Measurements from ENCODE around the gene ZNF678. TPM values are rescaled to one million over a fixed set of nuclear protein-coding genes. Genes with fewer than 3 reads are reported as not detected.
"Not testable (repeated sequence)": the region's sequence is repeated elsewhere in the genome, so short reads cannot be mapped to it uniquely, and the experiment has no call there.

Gene ZNF678
- total RNA-seq, 2 experiments from 2014 or later = 2.8 to 2.9 TPM

DNA sequence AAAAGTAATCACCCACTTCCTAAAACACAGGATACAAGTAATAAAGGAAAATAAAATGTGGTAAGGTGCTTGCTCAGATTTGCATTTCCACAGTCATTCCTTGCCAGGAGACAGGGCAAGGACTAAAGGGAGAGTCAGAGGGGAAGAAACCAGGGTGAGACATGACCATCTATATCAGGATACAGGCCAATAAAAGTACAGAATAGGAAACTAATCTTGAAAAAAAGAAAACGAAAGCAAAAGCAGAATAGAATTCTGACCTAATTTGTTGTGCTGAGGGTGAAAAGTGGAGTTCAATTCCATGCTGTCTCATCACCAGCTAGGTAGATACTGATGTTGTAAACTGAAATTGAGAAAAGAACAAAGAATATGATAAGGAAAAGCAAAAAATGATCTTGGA is 144.5 kb downstream of the ZNF678 start:
- H3K4me3 Mint-ChIP-seq = no peak overlapping the region
- DNase-seq (peak in 1 of 14 experiments; percentile 42), ATAC-seq (ENCODE audit: poor library complexity) (no peak)
- Histone ChIP-seq H3K27ac (ENCODE audit: low read depth in 1 of 2, low read length in 2 of 2) (no peak overlapping the region), H3K4me3 (ENCODE audit: low read length) (no peak overlapping the region), H3K9me3 (ENCODE audit: control insufficient read depth in 1 of 2, insufficient read depth in 1 of 2, low read length in 2 of 2) (peaks cover 0 to 8% of the 10 kb centered on the region in 2 experiments), H3K36me3 (ENCODE audit: insufficient read depth, low read length) (no peaks in the 10 kb centered on the region), H3K27me3 (ENCODE audit: control insufficient read depth in 1 of 2, insufficient read depth in 2 of 2, low read length in 2 of 2) (no peaks in the 10 kb centered on the region), H3K4me1 (ENCODE audit: insufficient read depth, low read length) (no peaks in the 10 kb centered on the region)
- ChIA-PET POLR2A (interaction anchor here (0.8 kb wide), 1 partner anchor 119 kb away, joined by 4 read pairs; no protein-coding TSS in a partner anchor), CTCF (no interaction called here)
- H3K9me3 Mint-ChIP-seq = peaks cover 9% of the 10 kb centered on the region
- no peaks in the 10 kb centered on the region for H3K27me3 Mint-ChIP-seq
- H3K4me1 Mint-ChIP-seq (ENCODE audit: low read depth) = peaks cover 8% of the 10 kb centered on the region
- peaks cover 18% of the 10 kb centered on the region for H3K36me3 Mint-ChIP-seq (ENCODE audit: low read depth)
- no peak overlapping the region for H3K27ac Mint-ChIP-seq
- intact Hi-C loops (cut with DNase I, micrococcal nuclease) = no loop called here
- TF ChIP-seq, protein P1, sequence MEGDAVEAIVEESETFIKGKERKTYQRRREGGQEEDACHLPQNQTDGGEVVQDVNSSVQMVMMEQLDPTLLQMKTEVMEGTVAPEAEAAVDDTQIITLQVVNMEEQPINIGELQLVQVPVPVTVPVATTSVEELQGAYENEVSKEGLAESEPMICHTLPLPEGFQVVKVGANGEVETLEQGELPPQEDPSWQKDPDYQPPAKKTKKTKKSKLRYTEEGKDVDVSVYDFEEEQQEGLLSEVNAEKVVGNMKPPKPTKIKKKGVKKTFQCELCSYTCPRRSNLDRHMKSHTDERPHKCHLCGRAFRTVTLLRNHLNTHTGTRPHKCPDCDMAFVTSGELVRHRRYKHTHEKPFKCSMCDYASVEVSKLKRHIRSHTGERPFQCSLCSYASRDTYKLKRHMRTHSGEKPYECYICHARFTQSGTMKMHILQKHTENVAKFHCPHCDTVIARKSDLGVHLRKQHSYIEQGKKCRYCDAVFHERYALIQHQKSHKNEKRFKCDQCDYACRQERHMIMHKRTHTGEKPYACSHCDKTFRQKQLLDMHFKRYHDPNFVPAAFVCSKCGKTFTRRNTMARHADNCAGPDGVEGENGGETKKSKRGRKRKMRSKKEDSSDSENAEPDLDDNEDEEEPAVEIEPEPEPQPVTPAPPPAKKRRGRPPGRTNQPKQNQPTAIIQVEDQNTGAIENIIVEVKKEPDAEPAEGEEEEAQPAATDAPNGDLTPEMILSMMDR (IDR thresholded peaks at IDR 0.05) = no peak

DNA sequence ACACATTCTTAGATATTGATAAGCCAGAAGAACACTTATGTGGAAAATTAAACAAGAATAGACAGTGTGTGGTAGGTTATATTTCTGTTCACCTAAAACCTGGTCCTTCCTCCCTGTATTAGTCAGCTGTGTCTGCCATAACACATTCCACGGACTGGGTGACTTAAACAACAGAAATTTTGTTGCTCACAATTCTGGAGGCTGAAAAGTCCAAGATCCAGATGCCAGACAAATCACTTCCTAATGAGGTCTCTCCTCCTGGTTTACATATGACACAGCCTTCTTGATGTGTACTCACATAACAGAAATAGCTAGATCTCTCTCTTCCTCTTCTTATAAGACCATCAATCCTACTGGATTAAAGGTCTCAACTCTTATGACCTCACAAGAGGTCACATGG is 146.1 kb downstream of the ZNF678 start:
- Mint-ChIP-seq H3K4me1 (ENCODE audit: low read depth) (peaks cover 8% of the 10 kb centered on the region), H3K27ac (no peak overlapping the region), H3K36me3 (ENCODE audit: low read depth) (peaks cover 6% of the 10 kb centered on the region), H3K4me3 (no peak overlapping the region), H3K9me3 (peaks cover 11% of the 10 kb centered on the region), H3K27me3 (no peaks in the 10 kb centered on the region)
- POLR2A ChIA-PET = no interaction called here
- TF ChIP-seq, protein P1 (IDR thresholded peaks at IDR 0.05) = no peak
- intact Hi-C loops (cut with DNase I, micrococcal nuclease) = no loop called here
- peaks cover 0 to 18% of the 10 kb centered on the region in 2 experiments for H3K9me3 ChIP-seq (ENCODE audit: control insufficient read depth in 1 of 2, insufficient read depth in 1 of 2, low read length in 2 of 2)
- no peak for DNase-seq
- CTCF ChIA-PET = interaction anchor here (0.7 kb wide), 1 partner anchor 79 kb away, joined by 3 read pairs; no protein-coding TSS in a partner anchor
- no peak overlapping the region for H3K27ac ChIP-seq (ENCODE audit: low read depth in 1 of 2, low read length in 2 of 2)
- no peak for ATAC-seq (ENCODE audit: poor library complexity)
- no peak overlapping the region for H3K4me3 ChIP-seq (ENCODE audit: low read length)
- H3K27me3 ChIP-seq (ENCODE audit: control insufficient read depth in 1 of 2, insufficient read depth in 2 of 2, low read length in 2 of 2) = no peaks in the 10 kb centered on the region
- no peaks in the 10 kb centered on the region for H3K4me1 ChIP-seq (ENCODE audit: insufficient read depth, low read length)
- no peaks in the 10 kb centered on the region for H3K36me3 ChIP-seq (ENCODE audit: insufficient read depth, low read length)

DNA sequence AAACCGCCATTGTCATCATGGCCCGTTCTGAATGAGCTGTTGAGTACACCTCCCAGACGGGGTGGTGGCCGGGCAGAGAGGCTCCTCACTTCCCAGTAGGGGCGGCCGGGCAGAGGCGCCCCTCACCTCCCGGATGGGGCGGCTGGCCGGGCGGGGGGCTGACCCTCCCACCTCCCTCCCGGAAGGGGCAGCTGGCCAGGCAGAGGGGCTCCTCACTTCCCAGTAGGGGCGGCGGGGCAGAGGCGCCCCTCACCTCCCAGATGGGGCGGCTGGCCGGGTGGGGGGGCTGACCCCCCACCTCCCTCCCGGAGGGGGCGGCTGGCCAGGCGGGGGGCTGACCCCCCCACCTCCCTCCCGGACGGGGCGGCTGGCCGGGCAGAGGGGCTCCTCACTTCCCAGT is 147.1 kb downstream of the ZNF678 start:
- H3K36me3 Mint-ChIP-seq (ENCODE audit: low read depth); H3K27ac ChIP-seq (ENCODE audit: low read depth in 1 of 2, low read length in 2 of 2); H3K36me3 ChIP-seq (ENCODE audit: insufficient read depth, low read length); intact Hi-C loops (cut with DNase I, micrococcal nuclease); ATAC-seq (ENCODE audit: poor library complexity); H3K27me3 Mint-ChIP-seq; DNase-seq; POLR2A ChIA-PET; H3K4me3 Mint-ChIP-seq; H3K4me1 ChIP-seq (ENCODE audit: insufficient read depth, low read length); H3K27me3 ChIP-seq (ENCODE audit: control insufficient read depth in 1 of 2, insufficient read depth in 2 of 2, low read length in 2 of 2); CTCF ChIA-PET; H3K27ac Mint-ChIP-seq; H3K4me1 Mint-ChIP-seq (ENCODE audit: low read depth); H3K4me3 ChIP-seq (ENCODE audit: low read length): not testable (repeated sequence)
- peaks cover 14% of the 10 kb centered on the region for H3K9me3 Mint-ChIP-seq
- H3K9me3 ChIP-seq (ENCODE audit: control insufficient read depth in 1 of 2, insufficient read depth in 1 of 2, low read length in 2 of 2) = peaks cover 0 to 18% of the 10 kb centered on the region in 2 experiments

DNA sequence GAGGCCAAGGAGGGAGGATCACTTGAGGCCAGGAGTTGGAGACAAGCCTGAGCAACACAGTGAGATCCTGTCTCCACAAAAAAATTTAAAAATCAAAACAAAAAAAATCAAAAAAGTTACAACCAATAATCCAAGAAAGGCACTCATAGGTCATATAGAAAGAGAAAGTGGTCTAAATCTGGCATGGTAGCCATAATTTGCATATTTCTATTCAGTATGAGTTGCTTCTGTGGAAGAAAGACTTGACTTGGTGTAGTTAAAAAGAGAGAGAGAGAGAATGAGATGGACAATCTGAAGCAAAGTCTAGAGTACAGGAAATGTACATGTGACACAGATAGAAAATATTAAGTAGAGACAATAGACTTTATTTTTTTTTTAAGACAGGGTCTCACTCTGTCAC is 149.3 kb downstream of the ZNF678 start:
- intact Hi-C loops (cut with DNase I, micrococcal nuclease) = no loop called here
- no peak overlapping the region for H3K4me3 ChIP-seq (ENCODE audit: low read length)
- peaks cover 12% of the 10 kb centered on the region for H3K36me3 Mint-ChIP-seq (ENCODE audit: low read depth)
- no peak overlapping the region for H3K4me3 Mint-ChIP-seq
- TF ChIP-seq, protein P1 (IDR thresholded peaks at IDR 0.05) = no peak
- H3K36me3 ChIP-seq (ENCODE audit: insufficient read depth, low read length) = no peaks in the 10 kb centered on the region
- no peaks in the 10 kb centered on the region for H3K27me3 Mint-ChIP-seq
- peaks cover 14% of the 10 kb centered on the region for H3K9me3 Mint-ChIP-seq
- no peaks in the 10 kb centered on the region for H3K4me1 ChIP-seq (ENCODE audit: insufficient read depth, low read length)
- H3K27ac Mint-ChIP-seq = no peak overlapping the region
- POLR2A ChIA-PET = no interaction called here
- no peaks in the 10 kb centered on the region for H3K27me3 ChIP-seq (ENCODE audit: control insufficient read depth in 1 of 2, insufficient read depth in 2 of 2, low read length in 2 of 2)
- ATAC-seq (ENCODE audit: poor library complexity) = no peak
- CTCF ChIA-PET = no interaction called here
- peaks cover 0 to 19% of the 10 kb centered on the region in 2 experiments for H3K9me3 ChIP-seq (ENCODE audit: control insufficient read depth in 1 of 2, insufficient read depth in 1 of 2, low read length in 2 of 2)
- no peak overlapping the region for H3K27ac ChIP-seq (ENCODE audit: low read depth in 1 of 2, low read length in 2 of 2)
- H3K4me1 Mint-ChIP-seq (ENCODE audit: low read depth) = peaks cover 6% of the 10 kb centered on the region
- no peak for DNase-seq
